Muscle of leg (tissue), 9 donors: ENCODE measurements around the gene SLC51B. TPM values are rescaled to one million over a fixed set of nuclear protein-coding genes. Genes with fewer than 3 reads are reported as not detected.

ENCODE experiments used
- polyA plus RNA-seq, 8 donors: library from polyadenylated mRNA; unstranded; fragments of 120-200 nt; gene quantifications; one replicate each; pipeline versions ENCODE4 v1.2.1 to v1.2.3, GENCODE V29; 2013; ENCODE audit warnings: inconsistent platforms in 1 of 8, low replicate concordance in 1 of 8; ENCODE audit not compliant: insufficient read length in 8 of 8, insufficient read depth in 1 of 8
- total RNA-seq: library from RNA; stranded (reverse); fragments of 120-200 nt; gene quantifications from one replicate; pipeline ENCODE4 v1.2.4, GENCODE V29; 2013

The SLC51B gene
- total and polyA plus RNA-seq, 9 donors = 0.71 to 3.0 (median 1.5) TPM

Other genes with a start within 250 kb of the SLC51B start
- gene PIF1, start 219.7 kb upstream of the SLC51B start, total RNA-seq = 4.3 TPM
- gene PIF1, start 219.7 kb upstream of the SLC51B start, polyA plus RNA-seq = 10 to 100 TPM in 2 of 8 donors, 1 to 10 TPM in 6; 4.3 to 12.3 (median 7.1) TPM
- 11.6 TPM for gene PLEKHO2, start 203.5 kb upstream of the SLC51B start, total RNA-seq
- 10 to 100 TPM; 12.4 to 18.3 (median 15.2) TPM for gene PLEKHO2, start 203.5 kb upstream of the SLC51B start, polyA plus RNA-seq
- gene ANKDD1A, start 133.5 kb upstream of the SLC51B start, total RNA-seq = 3.5 TPM
- gene ANKDD1A, start 133.5 kb upstream of the SLC51B start, polyA plus RNA-seq = 1 to 10 TPM; 2.9 to 8.4 (median 5.3) TPM
- 57.5 TPM for gene SPG21, start 55.5 kb upstream of the SLC51B start, total RNA-seq
- 100 to 1,000 TPM in 1 of 8 donors, 10 to 100 TPM in 7; 70.4 to 102 (median 79.5) TPM for gene SPG21, start 55.5 kb upstream of the SLC51B start, polyA plus RNA-seq
- 9.7 TPM for gene MTFMT, start 15.7 kb upstream of the SLC51B start, total RNA-seq
- gene MTFMT, start 15.7 kb upstream of the SLC51B start, polyA plus RNA-seq = 10 to 100 TPM in 1 of 8 donors, 1 to 10 TPM in 7; 7.9 to 11.2 (median 9.3) TPM
- gene RASL12, start 22.6 kb downstream of the SLC51B start, total RNA-seq = 15.2 TPM
- gene RASL12, start 22.6 kb downstream of the SLC51B start, polyA plus RNA-seq = 10 to 100 TPM; 11.9 to 16.5 (median 14.1) TPM
- 1.6 TPM for gene KBTBD13, start 31.4 kb downstream of the SLC51B start, total RNA-seq
- gene KBTBD13, start 31.4 kb downstream of the SLC51B start, polyA plus RNA-seq = 1 to 10 TPM in 5 of 8 donors, under 1 TPM in 3; 0.48 to 2.5 (median 1.5) TPM
- 2.6 TPM for gene UBAP1L, start 69.8 kb downstream of the SLC51B start, total RNA-seq
- 1 to 10 TPM; 3.0 to 7.2 (median 4.9) TPM for gene UBAP1L, start 69.8 kb downstream of the SLC51B start, polyA plus RNA-seq
- 11.6 TPM for gene PDCD7, start 88.4 kb downstream of the SLC51B start, total RNA-seq
- gene PDCD7, start 88.4 kb downstream of the SLC51B start, polyA plus RNA-seq = 10 to 100 TPM; 18.0 to 25.4 (median 22.4) TPM
- 33.9 TPM for gene CLPX, start 140.0 kb downstream of the SLC51B start, total RNA-seq
- 10 to 100 TPM; 30.0 to 45.9 (median 40.0) TPM for gene CLPX, start 140.0 kb downstream of the SLC51B start, polyA plus RNA-seq
- 32.5 TPM for gene CILP, start 166.1 kb downstream of the SLC51B start, total RNA-seq
- gene CILP, start 166.1 kb downstream of the SLC51B start, polyA plus RNA-seq = 10 to 100 TPM; 10.4 to 31.6 (median 17.0) TPM
- 9.0 TPM for gene PARP16, start 241.5 kb downstream of the SLC51B start, total RNA-seq
- 10 to 100 TPM; 10.4 to 14.6 (median 11.7) TPM for gene PARP16, start 241.5 kb downstream of the SLC51B start, polyA plus RNA-seq